SU-DHL-6 (cell line): ENCODE measurements around the gene GNE.

Source experiments
- H2AFZ ChIP-seq: fragments of 200-600 bp; sonication (generic); 2 replicates; pipeline ENCODE4 v1.6.1; 2014; ENCODE audit warnings: low read depth, mild to moderate bottlenecking, moderate library complexity, mixed read lengths, antibody characterized with exemption, low read length; ENCODE audit not compliant: severe bottlenecking
- H3F3A ChIP-seq: fragments of 200-600 bp; shearing (Covaris generic); 2 replicates; pipeline ENCODE4 v1.6.0; 2016; ENCODE audit warnings: antibody characterized with exemption, mild to moderate bottlenecking; ENCODE audit not compliant: insufficient read depth
- H3K27ac ChIP-seq: fragments of 200-600 bp; sonication (generic); 2 replicates; pipeline ENCODE4 v1.5.1; 2016; ENCODE audit warnings: low read depth, mild to moderate bottlenecking, low read length, moderate library complexity, mixed read lengths
- H3K27me3 ChIP-seq: fragments of 200-600 bp; sonication (generic), shearing (Covaris generic); 2 replicates; pipeline ENCODE4 v1.6.0; 2014; ENCODE audit warnings: mild to moderate bottlenecking, low read length
- H3K36me3 ChIP-seq: fragments of 200-600 bp; sonication (generic); 2 replicates; pipeline ENCODE4 v1.6.1; 2014; ENCODE audit warnings: mild to moderate bottlenecking, low read length, mixed read lengths
- H3K4me2 ChIP-seq: fragments of 300-600, 200-600 bp; shearing (Covaris generic), sonication (generic); 2 replicates; pipeline ENCODE4 v1.6.0; 2014; ENCODE audit warnings: low read length, low read depth, mild to moderate bottlenecking; ENCODE audit not compliant: poor library complexity, severe bottlenecking
- H3K4me3 ChIP-seq: fragments of 200-600 bp; sonication (generic); 2 replicates; pipeline ENCODE4 v1.5.1; 2014; ENCODE audit warnings: antibody characterized with exemption, low read length, mild to moderate bottlenecking, mixed read lengths; ENCODE audit not compliant: insufficient read depth, poor library complexity, severe bottlenecking
- H3K79me2 ChIP-seq: fragments of 200-600 bp; sonication (generic); 2 replicates; pipeline ENCODE4 v1.6.1; 2014; ENCODE audit warnings: mild to moderate bottlenecking, low read length, moderate library complexity; ENCODE audit not compliant: insufficient read depth
- H3K9ac ChIP-seq: fragments of 200-600 bp; sonication (generic); 2 replicates; pipeline ENCODE4 v1.7.0; 2014; ENCODE audit warnings: mild to moderate bottlenecking, low read length
- H3K9me2 ChIP-seq: fragments of 200-600 bp; sonication (generic); replicated peaks from 2 replicates; pipeline ENCODE4 v1.6.1; 2014; ENCODE audit warnings: low read length; ENCODE audit not compliant: insufficient read depth
- H3K9me3 ChIP-seq: fragments of 200-600 bp; sonication (generic); 2 replicates; pipeline ENCODE4 v1.6.1; 2014; ENCODE audit warnings: low read length, mixed read lengths; ENCODE audit not compliant: insufficient read depth
- H4K20me1 ChIP-seq: fragments of 200-600 bp; sonication (generic); 2 replicates; pipeline ENCODE4 v1.6.1; 2014; ENCODE audit warnings: low read depth, mild to moderate bottlenecking, antibody characterized with exemption, low read length, moderate library complexity, mixed read lengths
- CTCF ChIP-seq: fragments of 200-600 bp; sonication (generic); IDR thresholded peaks from one replicate; pipeline ENCODE4 v1.5.1; 2017; ENCODE audit warnings: antibody characterized with exemption, mild to moderate bottlenecking, low read length, moderate library complexity; ENCODE audit not compliant: insufficient read depth, poor library complexity, severe bottlenecking
- EZH2phosphoT487 ChIP-seq: fragments of 200-600 bp; sonication (generic), shearing (Covaris generic); conservative IDR thresholded peaks from 2 replicates; pipeline ENCODE4 v1.6.1; 2018; ENCODE audit warnings: mild to moderate bottlenecking, antibody characterized with exemption, low read length, moderate library complexity, mixed read lengths

GNE gene

GRCh38 chr9:36207016-36207415, 51.2 kb downstream of the GNE start:
- H3K4me2 ChIP-seq, result no peak overlapping the region
- H3K79me2 ChIP-seq, result peaks cover 76% of the 10 kb centered on the region
- no peaks in the 10 kb centered on the region for H3K27me3 ChIP-seq
- no peak for TF ChIP-seq CTCF
- no peak for TF ChIP-seq EZH2phosphoT487
- H3K36me3 ChIP-seq, result peaks cover 64% of the 10 kb centered on the region
- no peak overlapping the region for H3K4me3 ChIP-seq
- no peaks in the 10 kb centered on the region for H3K9me3 ChIP-seq
- H3K9ac ChIP-seq, result no peak overlapping the region
- peaks cover 3% of the 10 kb centered on the region; the same call in 1 of the 2 replicates for H3F3A ChIP-seq
- H3K9me2 ChIP-seq, result no peaks in the 10 kb centered on the region
- H2AFZ ChIP-seq, result no peak overlapping the region
- H3K27ac ChIP-seq, result no peak overlapping the region
- peaks cover 21% of the 10 kb centered on the region; the same call in 1 of the 2 replicates for H4K20me1 ChIP-seq

DNA sequence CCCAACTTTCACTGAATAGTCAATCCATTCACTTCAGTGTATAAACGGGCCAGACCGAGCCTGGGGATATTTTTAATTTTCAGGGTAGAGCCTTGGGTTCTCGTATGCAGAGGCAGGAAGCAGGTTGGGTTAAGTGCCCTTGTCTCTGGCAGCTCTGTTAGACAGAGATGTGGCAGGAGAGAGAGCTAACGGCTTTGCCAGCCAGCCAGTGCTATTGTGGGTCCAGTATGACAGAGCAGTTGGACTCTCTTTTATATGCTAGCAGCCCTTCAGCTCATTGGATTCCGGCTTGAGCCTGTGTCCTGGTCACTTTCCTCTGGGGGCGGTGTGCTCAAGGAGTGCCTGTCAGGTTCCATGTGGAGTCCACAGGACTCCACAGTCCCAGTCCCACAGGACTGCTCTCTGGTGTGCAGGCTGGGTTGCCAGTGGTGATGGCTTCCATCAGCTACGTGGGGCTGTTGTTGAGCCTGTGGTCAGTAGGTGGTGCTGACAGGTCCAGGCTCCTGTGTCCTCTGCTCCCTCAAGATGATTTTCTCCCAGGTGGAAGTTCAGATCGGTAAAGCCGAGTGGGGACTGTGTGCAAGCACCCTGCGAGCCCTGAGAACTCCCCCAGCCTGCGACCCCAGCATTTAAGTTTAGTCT, 53.2 kb downstream of the GNE start:
- TF ChIP-seq CTCF (no peak), EZH2phosphoT487 (no peak)
- no peak overlapping the region for H3K4me2 ChIP-seq
- no peak overlapping the region for H3K4me3 ChIP-seq
- no peak overlapping the region for H2AFZ ChIP-seq
- H3K36me3 ChIP-seq, result peaks cover 65% of the 10 kb centered on the region
- H4K20me1 ChIP-seq, result peaks cover 17% of the 10 kb centered on the region
- H3K27ac ChIP-seq, result no peak overlapping the region
- H3K9me2 ChIP-seq, result no peaks in the 10 kb centered on the region
- H3K79me2 ChIP-seq, result peaks cover 65% of the 10 kb centered on the region
- no peaks in the 10 kb centered on the region for H3K9me3 ChIP-seq
- no peak overlapping the region for H3K9ac ChIP-seq
- no peaks in the 10 kb centered on the region; the same call in 1 of the 2 replicates for H3F3A ChIP-seq
- H3K27me3 ChIP-seq, result no peaks in the 10 kb centered on the region

GRCh38 chr9:36194326-36195000, 63.8 kb downstream of the GNE start:
- Histone ChIP-seq H3F3A (no peaks in the 10 kb centered on the region; the same call in 1 of the 2 replicates), H3K4me3 (no peak overlapping the region), H3K79me2 (peaks cover 69% of the 10 kb centered on the region), H3K27ac (no peak overlapping the region), H4K20me1 (peaks cover 43% of the 10 kb centered on the region), H3K27me3 (no peaks in the 10 kb centered on the region), H3K9me3 (no peaks in the 10 kb centered on the region), H3K9me2 (no peaks in the 10 kb centered on the region), H3K4me2 (no peak overlapping the region), H3K36me3 (peaks cover 13% of the 10 kb centered on the region; the same call in 1 of the 2 replicates), H3K9ac (no peak overlapping the region), H2AFZ (no peak overlapping the region)
- TF ChIP-seq CTCF (no peak), EZH2phosphoT487 (no peak)
